Spleen (tissue), 13 donors: ENCODE data around the gene ODAD2. TPM values are rescaled to one million over a fixed set of nuclear protein-coding genes. Genes with fewer than 3 reads are reported as not detected.

Experiments used
- DNase-seq: peaks from one replicate; pipeline ENCODE4 v3.0.0-alpha.2; 2020
- H3K27ac ChIP-seq, 8 donors: fragments of 200-600 bp; sonication (generic) in 7 of 8; 1 replicate in 4 of 8; 2 replicates in 4 of 8; pipeline versions ENCODE4 v1.5.0 to v1.8.0; 2016 to 2021; ENCODE audit warnings: inconsistent platforms in 4 of 8, mild to moderate bottlenecking in 4 of 8, moderate library complexity in 1 of 8
- H3K27me3 ChIP-seq, 7 donors: fragments of 200-600 bp; sonication (generic) in 6 of 7; replicated peaks in 1 of 7; 1 replicate in 4 of 7; 2 replicates in 3 of 7; pipeline versions ENCODE4 v1.5.0 to v1.8.0; 2016 to 2021; ENCODE audit warnings: inconsistent platforms in 3 of 7, mild to moderate bottlenecking in 1 of 7
- H3K36me3 ChIP-seq, 6 donors: fragments of 200-600 bp; sonication (generic) in 5 of 6; 1 replicate in 4 of 6; 2 replicates in 2 of 6; pipeline versions ENCODE4 v1.5.0 to v1.8.0; 2016 to 2021; ENCODE audit warnings: inconsistent platforms in 2 of 6
- H3K4me1 ChIP-seq, 6 donors: fragments of 200-600 bp; sonication (generic) in 5 of 6; 1 replicate in 3 of 6; 2 replicates in 3 of 6; pipeline versions ENCODE4 v1.5.0 to v1.8.0; 2016 to 2021; ENCODE audit warnings: inconsistent platforms in 3 of 6
- H3K4me3 ChIP-seq, 8 donors: fragments of 200-600 bp; sonication (generic) in 7 of 8; 1 replicate in 4 of 8; 2 replicates in 4 of 8; pipeline versions ENCODE4 v1.5.0 to v1.8.0; 2016 to 2021; ENCODE audit warnings: inconsistent platforms in 4 of 8, mild to moderate bottlenecking in 4 of 8, moderate library complexity in 2 of 8
- H3K9me3 ChIP-seq, 8 donors: fragments of 200-600 bp; sonication (generic) in 7 of 8; 1 replicate in 4 of 8; 2 replicates in 4 of 8; pipeline versions ENCODE4 v1.5.0 to v1.8.0; 2016 to 2021; ENCODE audit warnings: inconsistent platforms in 4 of 8
- CTCF ChIP-seq, 11 experiments: fragments of 200-600 bp in 7 of 11; fragments of 450-650 bp in 4 of 11; sonication (generic) in 4 of 11; IDR thresholded peaks in 8 of 11; conservative IDR thresholded peaks in 3 of 11; 1 replicate in 7 of 11; 2 replicates in 4 of 11; pipeline versions ENCODE4 v1.4.0 to v1.8.0; 2016 to 2021; ENCODE audit warnings: antibody characterized with exemption in 11 of 11, inconsistent platforms in 4 of 11, mild to moderate bottlenecking in 1 of 11
- POLR2A ChIP-seq, 3 donors: fragments of 450-650 bp; IDR thresholded peaks; one replicate each; pipeline ENCODE4 v1.5.1; 2017; ENCODE audit warnings: antibody characterized with exemption in 3 of 3, mild to moderate bottlenecking in 1 of 3
- POLR2AphosphoS5 ChIP-seq, 3 donors: sonication (generic); formaldehyde crosslinking; IDR thresholded peaks; one replicate each; pipeline ENCODE4 v1.5.1; 2017; ENCODE audit warnings: antibody characterized with exemption in 3 of 3
- WGBS, 5 donors: extraction: QIAGEN DNeasy Blood & Tissue Kit in 3 of 5; methylation state at CpG; one replicate each; pipeline versions ENCODE4 v1.1.5 to v1.1.7; 2013 to 2018; 5-methylcytosine and 5-hydroxymethylcytosine counted together
- intact Hi-C: fragments of 100-400 bp; cut with DNase I; formaldehyde crosslinking; loops from one replicate; pipeline ENCODE4 v1.15.0; 2023; ENCODE audit warnings: low total_unique reads
- long read RNA-seq, 2 donors: transcript quantifications; one replicate each; lab custom pipeline, GENCODE V29; 2026
- polyA plus RNA-seq, 3 donors: library from polyadenylated mRNA; stranded (reverse); fragments of 200-250 nt; gene quantifications; one replicate each; pipeline ENCODE4 v1.2.1, GENCODE V29; 2013
- total RNA-seq, 7 donors: library from RNA; depleted of rRNA in 3 of 7; stranded (reverse); fragments of >200 nt in 3 of 7; fragmentation: NEBNext Ultra II Directional in 4 of 7; extraction: Animal tissue kit (Norgen Biotek cat#: 25700) in 4 of 7; gene quantifications; one replicate each; pipeline versions ENCODE4 v1.1.0 to v1.2.1, GENCODE V29; 2016 to 2021
- donor health status: healthy with polysubstance abuse.
- donor health status: DM: no; HTN: no; CAD: no; lungs with moderate emphysema.
- donor health status: DM: no; HTN: no; CAD: no.
- donor health status: Bipolar disorder and iron deficiency.
- donor health status: healthy.
- donor health status: DM: no; HTN: no; CAD: no.
- donor health status: DM: yes; HTN: yes; CAD: no.

Gene ODAD2
- total RNA-seq: under 1 TPM in 6 of 7 donors, not detected in 1; 0.20 to 0.72 (median 0.36) TPM
- polyA plus RNA-seq: under 1 TPM in 2 of 3 donors, not detected in 1; 0.03 to 0.26 TPM
- long read RNA-seq, donor 1: 0 reads
- long read RNA-seq, donor 2: 0 reads

- DNase-seq: no peak
- intact Hi-C loops: no loop called here
- H3K27me3 ChIP-seq: peaks cover 0 to 60% (median 12%) of the 10 kb centered on the region in 7 donors
- peak within 1 kb of the TSS in 1 of 8 donors; percentile 4 for H3K27ac ChIP-seq
- peak within 1 kb of the TSS; percentile 44 to 78 (median 57) for H3K4me3 ChIP-seq
- H3K36me3 ChIP-seq: no peaks in the 10 kb centered on the region
- peaks cover 0 to 17% (median 12%) of the 10 kb centered on the region in 6 donors for H3K4me1 ChIP-seq
- H3K9me3 ChIP-seq: no peaks in the 10 kb centered on the region
- 2 to 4% (median 3%) methylated on average over 28 to 30 of the region's 30 CpGs for WGBS, 5 donors
- TF ChIP-seq POLR2A (IDR thresholded peaks at IDR 0.05) (no peak), POLR2AphosphoS5 (IDR thresholded peaks at IDR 0.05) (no peak), CTCF (IDR thresholded peaks at IDR 0.05 in 8 of 11, conservative IDR thresholded peaks at IDR 0.05 in 3 of 11) (no peak)
These were observed at the start of gene ODAD2 for GRCh38 chr10:27998954-27999275. Gene ODAD2, minus strand, starts transcription at chr10:27999079. Its CDS starts 3,937 bp downstream, at chr10:27995142.

GRCh38 chr10:28047061-28047460, 48.2 kb upstream of the ODAD2 start:
- Histone ChIP-seq H3K9me3 (no peaks in the 10 kb centered on the region), H3K27me3 (no peaks in the 10 kb centered on the region), H3K4me1 (no peaks in the 10 kb centered on the region), H3K36me3 (no peaks in the 10 kb centered on the region), H3K4me3 (no peak overlapping the region), H3K27ac (no peak overlapping the region)
- intact Hi-C loops: no loop called here
- 80 to 89% (median 86%) methylated on average over 4 of the region's 4 CpGs for WGBS, 5 donors
- TF ChIP-seq POLR2AphosphoS5 (IDR thresholded peaks at IDR 0.05): no peak
- no peak for TF ChIP-seq POLR2A (IDR thresholded peaks at IDR 0.05)
- TF ChIP-seq CTCF (IDR thresholded peaks at IDR 0.05 in 8 of 11, conservative IDR thresholded peaks at IDR 0.05 in 3 of 11): no peak
- no peak for DNase-seq

- Histone ChIP-seq H3K9me3 (no peaks in the 10 kb centered on the region), H3K4me1 (no peaks in the 10 kb centered on the region), H3K4me3 (no peak overlapping the region), H3K27ac (no peak overlapping the region), H3K36me3 (no peaks in the 10 kb centered on the region), H3K27me3 (no peaks in the 10 kb centered on the region)
- WGBS, 5 donors: 61 to 86% (median 83%) methylated on average over 3 of the region's 3 CpGs
- TF ChIP-seq CTCF (IDR thresholded peaks at IDR 0.05 in 8 of 11, conservative IDR thresholded peaks at IDR 0.05 in 3 of 11): no peak
- TF ChIP-seq POLR2A (IDR thresholded peaks at IDR 0.05): no peak
- no peak for TF ChIP-seq POLR2AphosphoS5 (IDR thresholded peaks at IDR 0.05)
- no peak for DNase-seq
- intact Hi-C loops: no loop called here
These were observed 47.7 kb upstream of the ODAD2 start for GRCh38 chr10:28046579-28046978.

GRCh38 chr10:28043941-28044340, 45.1 kb upstream of the ODAD2 start:
- Histone ChIP-seq H3K27me3 (peaks cover 0 to 9% (median 0%) of the 10 kb centered on the region in 7 donors), H3K27ac (no peak overlapping the region), H3K9me3 (no peaks in the 10 kb centered on the region), H3K4me3 (no peak overlapping the region), H3K36me3 (no peaks in the 10 kb centered on the region), H3K4me1 (no peaks in the 10 kb centered on the region)
- WGBS, 5 donors: 55 to 87% (median 64%) methylated on average over 1 of the region's 1 CpG
- no peak for TF ChIP-seq CTCF (IDR thresholded peaks at IDR 0.05 in 8 of 11, conservative IDR thresholded peaks at IDR 0.05 in 3 of 11)
- no peak for TF ChIP-seq POLR2A (IDR thresholded peaks at IDR 0.05)
- no peak for TF ChIP-seq POLR2AphosphoS5 (IDR thresholded peaks at IDR 0.05)
- DNase-seq: no peak
- intact Hi-C loops: no loop called here
